RWPE2 (cell line): Measurements from ENCODE around the gene GLDC.

ENCODE experiments used
- ATAC-seq: fragments of 200-7000 bp; cut with Tn5 transposase; 3 replicates; pipeline ENCODE4 v1.9.1; 2021; ENCODE audit warnings: low read depth
- DNase-seq: peaks from one replicate; pipeline ENCODE4 v3.0.0-alpha.2; 2020; ENCODE audit warnings: low spot score
- H3K27ac ChIP-seq: fragments of 450-650 bp; 2 replicates; pipeline ENCODE4 v1.5.1; 2017; ENCODE audit warnings: mild to moderate bottlenecking; ENCODE audit not compliant: poor library complexity, severe bottlenecking
- H3K27me3 ChIP-seq: fragments of 250-450 bp; sonication (Bioruptor Pico); 2 replicates; pipeline ENCODE4 v1.5.1; 2021; ENCODE audit warnings: mild to moderate bottlenecking, moderate library complexity; ENCODE audit not compliant: insufficient read depth, poor library complexity, severe bottlenecking
- H3K36me3 ChIP-seq: fragments of 250-450 bp; sonication (Bioruptor Pico); 2 replicates; pipeline ENCODE4 v1.5.1; 2020; ENCODE audit warnings: low read depth, mild to moderate bottlenecking, moderate library complexity
- H3K4me1 ChIP-seq: fragments of 250-450 bp; sonication (Bioruptor Pico); 2 replicates; pipeline ENCODE4 v1.5.1; 2021; ENCODE audit warnings: mild to moderate bottlenecking, moderate library complexity; ENCODE audit not compliant: insufficient read depth, poor library complexity, severe bottlenecking
- H3K4me3 ChIP-seq: fragments of 250-450 bp; sonication (Bioruptor Pico); 2 replicates; pipeline ENCODE4 v1.5.1; 2021; ENCODE audit warnings: mild to moderate bottlenecking, moderate library complexity; ENCODE audit not compliant: severe bottlenecking
- H3K9me3 ChIP-seq: fragments of 250-450 bp; sonication (Bioruptor Pico); 2 replicates; pipeline ENCODE4 v1.5.1; 2021; ENCODE audit warnings: mild to moderate bottlenecking, moderate library complexity; ENCODE audit not compliant: severe bottlenecking
- TF ChIP-seq, protein P1 (sequence below): fragments of 450-650 bp; IDR thresholded peaks from one replicate; pipeline ENCODE4 v1.5.1; 2017; ENCODE audit warnings: mild to moderate bottlenecking, moderate library complexity; ENCODE audit not compliant: poor library complexity, severe bottlenecking

The GLDC gene

DNA sequence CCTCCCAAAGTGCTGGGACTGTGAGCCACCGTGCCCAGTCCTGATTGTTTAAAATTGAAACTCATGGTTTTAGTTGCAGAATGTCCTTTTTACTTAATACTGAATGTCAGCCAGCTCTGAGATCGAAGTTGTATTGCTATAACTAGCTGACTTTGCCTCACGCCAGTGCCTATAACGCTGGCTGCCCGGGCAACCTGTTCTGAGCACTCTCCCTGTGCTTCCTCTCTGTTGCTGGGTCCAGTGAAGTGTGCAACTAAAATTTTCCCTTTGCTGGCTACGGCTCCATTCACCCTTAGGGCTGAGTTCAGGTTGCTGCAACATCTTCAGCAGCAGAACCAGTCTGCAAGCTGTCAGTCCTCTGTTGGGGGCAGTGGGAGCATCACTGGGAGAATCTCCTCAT lies 65.9 kb downstream of the GLDC start:
- Histone ChIP-seq H3K27me3 (no peaks in the 10 kb centered on the region), H3K4me3 (no peak overlapping the region), H3K27ac (no peak overlapping the region), H3K36me3 (peaks cover 5% of the 10 kb centered on the region; the same call in 1 of the 2 replicates), H3K9me3 (no peaks in the 10 kb centered on the region), H3K4me1 (no peaks in the 10 kb centered on the region)
- TF ChIP-seq, protein P1, sequence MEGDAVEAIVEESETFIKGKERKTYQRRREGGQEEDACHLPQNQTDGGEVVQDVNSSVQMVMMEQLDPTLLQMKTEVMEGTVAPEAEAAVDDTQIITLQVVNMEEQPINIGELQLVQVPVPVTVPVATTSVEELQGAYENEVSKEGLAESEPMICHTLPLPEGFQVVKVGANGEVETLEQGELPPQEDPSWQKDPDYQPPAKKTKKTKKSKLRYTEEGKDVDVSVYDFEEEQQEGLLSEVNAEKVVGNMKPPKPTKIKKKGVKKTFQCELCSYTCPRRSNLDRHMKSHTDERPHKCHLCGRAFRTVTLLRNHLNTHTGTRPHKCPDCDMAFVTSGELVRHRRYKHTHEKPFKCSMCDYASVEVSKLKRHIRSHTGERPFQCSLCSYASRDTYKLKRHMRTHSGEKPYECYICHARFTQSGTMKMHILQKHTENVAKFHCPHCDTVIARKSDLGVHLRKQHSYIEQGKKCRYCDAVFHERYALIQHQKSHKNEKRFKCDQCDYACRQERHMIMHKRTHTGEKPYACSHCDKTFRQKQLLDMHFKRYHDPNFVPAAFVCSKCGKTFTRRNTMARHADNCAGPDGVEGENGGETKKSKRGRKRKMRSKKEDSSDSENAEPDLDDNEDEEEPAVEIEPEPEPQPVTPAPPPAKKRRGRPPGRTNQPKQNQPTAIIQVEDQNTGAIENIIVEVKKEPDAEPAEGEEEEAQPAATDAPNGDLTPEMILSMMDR, result no peak
- ATAC-seq, result no peak
- no peak for DNase-seq

DNA sequence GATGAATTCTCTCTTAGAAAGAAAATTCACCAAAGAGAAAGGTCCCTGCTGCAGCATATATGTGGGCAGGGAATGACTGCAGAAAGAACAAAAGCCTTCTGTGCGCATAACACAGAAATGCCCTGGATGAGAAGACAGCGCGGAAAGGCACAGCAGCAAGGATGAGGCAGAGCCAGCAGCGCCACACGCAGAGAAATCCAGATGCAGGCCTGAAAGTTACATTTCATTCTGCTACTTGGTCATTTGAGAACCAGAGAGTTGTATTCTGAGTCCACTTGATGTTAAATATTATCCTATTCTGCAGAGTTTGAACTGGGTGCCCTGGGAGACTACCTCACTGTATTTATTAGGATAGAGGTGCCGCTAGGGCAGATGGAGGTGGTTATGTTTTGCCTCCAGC lies 68.5 kb downstream of the GLDC start:
- Histone ChIP-seq H3K4me3 (no peak overlapping the region), H3K27me3 (no peaks in the 10 kb centered on the region), H3K9me3 (no peaks in the 10 kb centered on the region), H3K4me1 (no peaks in the 10 kb centered on the region), H3K27ac (no peak overlapping the region), H3K36me3 (no peaks in the 10 kb centered on the region)
- TF ChIP-seq, protein P1, result no peak
- ATAC-seq (no peak), DNase-seq (no peak)

DNA sequence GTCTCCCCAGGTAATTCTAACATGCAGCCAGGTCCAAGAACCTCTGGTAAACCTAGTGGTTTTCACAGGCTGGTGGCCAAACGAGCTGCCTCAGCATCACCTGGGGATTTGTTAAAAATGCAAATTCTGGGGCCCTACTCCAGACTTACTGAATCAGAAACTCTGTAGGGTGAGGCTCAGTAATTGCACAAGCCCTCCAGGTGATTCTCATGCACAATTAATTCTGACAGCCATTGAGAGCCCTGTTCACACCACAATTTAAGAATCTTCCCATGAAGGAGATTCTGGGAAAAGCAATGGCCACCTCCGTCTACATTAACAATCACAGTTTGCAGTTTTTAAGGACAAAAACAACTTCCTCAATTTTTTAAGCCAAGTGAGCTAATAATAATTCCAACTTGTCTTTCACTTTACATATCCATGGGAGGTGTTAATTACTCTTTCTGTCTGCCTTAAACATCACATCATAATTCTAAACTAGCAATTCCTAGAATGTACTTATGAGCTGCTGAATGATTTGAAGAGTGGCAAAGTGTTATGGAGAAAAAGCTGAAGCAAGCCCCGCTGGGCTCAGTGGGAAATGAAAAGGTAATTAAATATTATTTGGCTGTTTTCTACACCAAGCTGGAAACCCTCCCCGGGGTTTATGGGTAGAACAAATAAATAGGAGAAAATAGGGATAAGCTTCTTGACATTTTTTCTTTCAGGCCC lies 70.0 kb downstream of the GLDC start:
- Histone ChIP-seq H3K27ac (no peak overlapping the region), H3K36me3 (no peaks in the 10 kb centered on the region), H3K4me1 (no peaks in the 10 kb centered on the region), H3K9me3 (no peaks in the 10 kb centered on the region), H3K4me3 (no peak overlapping the region), H3K27me3 (no peaks in the 10 kb centered on the region)
- ATAC-seq (no peak), DNase-seq (no peak)
- TF ChIP-seq, protein P1, result no peak

DNA sequence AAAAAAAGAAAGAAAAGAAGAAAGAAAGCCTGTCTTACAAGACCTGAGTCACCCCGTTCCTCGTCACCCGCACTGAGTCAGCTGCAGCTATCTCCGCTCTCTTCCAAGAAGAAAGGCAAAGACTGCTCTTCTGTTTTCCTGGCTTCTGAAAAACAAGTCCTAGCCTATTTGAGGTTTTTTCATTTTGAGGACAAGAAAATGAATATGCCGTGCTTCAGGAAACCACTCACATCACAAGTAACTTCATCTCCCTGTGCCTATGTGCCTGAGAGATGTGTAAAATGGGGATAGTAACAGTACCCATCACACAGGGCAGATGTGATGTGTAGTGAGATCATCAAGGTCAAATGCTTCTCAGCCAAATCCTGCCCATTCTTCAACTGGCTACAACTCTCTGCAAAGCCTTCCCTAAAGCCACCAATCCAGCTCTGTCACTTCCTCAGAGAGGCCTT lies 78.4 kb downstream of the GLDC start:
- no peaks in the 10 kb centered on the region for H3K9me3 ChIP-seq
- no peaks in the 10 kb centered on the region for H3K27me3 ChIP-seq
- ATAC-seq (peak; percentile 68), DNase-seq (peak; percentile 89)
- H3K4me1 ChIP-seq, result peaks cover 28% of the 10 kb centered on the region
- H3K27ac ChIP-seq, result peak overlapping the region; percentile 98
- no peak overlapping the region for H3K4me3 ChIP-seq
- H3K36me3 ChIP-seq, result no peaks in the 10 kb centered on the region
- TF ChIP-seq, protein P1, result no peak
